ENCODE measurements around the gene HEMK1. TPM values are rescaled to one million over a fixed set of nuclear protein-coding genes. Genes with fewer than 3 reads are reported as not detected.

HEMK1 gene
- polyA plus RNA-seq, 2 of the 4 experiments (the other 2 are of a cell fraction), result 4.3 to 4.7 TPM

GRCh38 chr3:50534681-50535330 lies 34.5 kb upstream of the HEMK1 start:
- H3K4me2 ChIP-seq, result no peak overlapping the region
- POLR2A ChIA-PET, result no interaction called here
- FAIRE-seq, result no peak
- H3K9me3 ChIP-seq, result no peaks in the 10 kb centered on the region
- no peak for DNase-seq (ENCODE audit: low read depth in 1 of 2, low spot score in 1 of 2)
- WGBS (ENCODE audit: missing lambda C conversion rate), result 43% methylated on average over 9 of the region's 9 CpGs
- ATAC-seq, result no peak
- no peak overlapping the region for H3K27ac ChIP-seq
- H3K4me3 ChIP-seq, result no peak overlapping the region
- CTCF ChIA-PET, result interaction anchor here (0.9 to 2.7 kb wide), 4 partner anchors 14 to 98 kb away, joined by 4 to 11 read pairs (median 4); no protein-coding TSS in a partner anchor
- TF ChIP-seq RARB (CRISPR knock-in tag; IDR thresholded peaks at IDR 0.05) (no peak), HEYL (CRISPR knock-in tag; IDR thresholded peaks at IDR 0.05) (no peak), MAFK (IDR thresholded peaks at IDR 0.05; ENCODE audit: partially characterized antibody) (no peak), E2F6 (IDR thresholded peaks at IDR 0.05; ENCODE audit: borderline replicate concordance, low read depth) (no peak), EHF (CRISPR knock-in tag; IDR thresholded peaks at IDR 0.05) (no peak), NPAS2 (CRISPR knock-in tag; IDR thresholded peaks at IDR 0.05; ENCODE audit: borderline replicate concordance) (no peak), ZC3H11A (IDR thresholded peaks at IDR 0.05) (no peak), HDAC2 (IDR thresholded peaks at IDR 0.05) (no peak), FOSL2 (IDR thresholded peaks at IDR 0.05) (no peak), FOSL2 (CRISPR knock-in tag; IDR thresholded peaks at IDR 0.05) (no peak), SMC3 (IDR thresholded peaks at IDR 0.05) (no peak), JUN (IDR thresholded peaks at IDR 0.05) (no peak), GATA3 (IDR thresholded peaks at IDR 0.05; ENCODE audit: borderline replicate concordance) (no peak), HOXB5 (CRISPR knock-in tag; IDR thresholded peaks at IDR 0.05) (no peak), BHLHE40 (IDR thresholded peaks at IDR 0.05; ENCODE audit: low read depth, low read length) (no peak)
- TF ChIP-seq, protein P1, sequence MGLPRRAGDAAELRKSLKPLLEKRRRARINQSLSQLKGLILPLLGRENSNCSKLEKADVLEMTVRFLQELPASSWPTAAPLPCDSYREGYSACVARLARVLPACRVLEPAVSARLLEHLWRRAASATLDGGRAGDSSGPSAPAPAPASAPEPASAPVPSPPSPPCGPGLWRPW (IDR thresholded peaks at IDR 0.05), result no peak
- H3K4me1 ChIP-seq, result no peaks in the 10 kb centered on the region

DNA sequence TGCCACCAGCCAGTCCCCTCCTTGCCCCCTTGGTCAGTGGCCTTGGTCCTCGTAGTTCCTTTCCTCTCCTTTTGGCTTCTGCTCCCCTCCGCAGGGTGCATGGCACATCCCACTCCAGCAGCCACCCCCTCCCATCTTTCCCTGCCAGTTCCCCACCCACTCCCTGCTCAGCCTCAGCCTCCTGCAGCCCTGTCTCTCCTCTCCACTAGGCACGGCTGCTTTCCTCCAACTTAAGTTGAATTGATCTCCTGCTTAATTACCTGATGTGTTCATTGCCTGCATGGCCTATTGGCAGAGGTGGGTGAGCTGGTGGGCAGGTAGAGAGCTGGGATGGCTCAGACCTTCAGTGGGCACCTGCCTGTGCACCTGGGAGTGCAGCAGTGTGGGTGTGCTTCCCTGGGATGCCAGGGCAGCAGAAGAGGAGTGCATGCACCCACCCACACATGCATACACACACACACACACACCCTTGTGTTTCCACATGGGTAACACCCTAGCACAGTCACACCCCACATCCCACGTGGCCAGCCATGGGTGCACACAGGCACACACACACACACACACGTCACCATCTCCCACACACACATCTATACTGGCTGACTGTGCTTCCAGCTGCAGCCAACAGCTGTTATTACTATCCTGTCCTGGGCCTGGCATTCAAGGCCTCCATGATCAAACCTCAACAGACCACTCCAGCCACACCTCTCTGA lies 32.7 kb upstream of the HEMK1 start:
- no peak for ATAC-seq
- no peak for FAIRE-seq

GRCh38 chr3:50537421-50538129 lies 31.7 kb upstream of the HEMK1 start:
- ChIA-PET POLR2A (no interaction called here), CTCF (interaction anchor here (0.6 to 2.7 kb wide), 8 partner anchors 12 to 624 kb away, joined by 3 to 11 read pairs (median 4); no protein-coding TSS in a partner anchor)
- 7% methylated on average over 4 of the region's 4 CpGs for WGBS (ENCODE audit: missing lambda C conversion rate)
- Histone ChIP-seq H3K4me1 (no peaks in the 10 kb centered on the region), H3K9me3 (no peaks in the 10 kb centered on the region), H3K27ac (no peak overlapping the region), H3K4me3 (no peak overlapping the region), H3K4me2 (no peak overlapping the region)
- FAIRE-seq (no peak), DNase-seq (ENCODE audit: low read depth in 1 of 2, low spot score in 1 of 2) (no peak), ATAC-seq (no peak)
- TF ChIP-seq POLR2A (IDR thresholded peaks at IDR 0.05; ENCODE audit: low read length) (no peak), ATOH8 (CRISPR knock-in tag; IDR thresholded peaks at IDR 0.05; ENCODE audit: low read depth) (no peak), EHMT2 (IDR thresholded peaks at IDR 0.05; ENCODE audit: low read depth) (no peak), HEYL (CRISPR knock-in tag; IDR thresholded peaks at IDR 0.05) (no peak), MAZ (IDR thresholded peaks at IDR 0.05; ENCODE audit: borderline replicate concordance, low read depth, low read length) (no peak), ZFP36 (IDR thresholded peaks at IDR 0.05; ENCODE audit: borderline replicate concordance, partially characterized antibody) (no peak), KDM5A (IDR thresholded peaks at IDR 0.05) (no peak), NR3C1 (IDR thresholded peaks at IDR 0.05) (no peak)
- TF ChIP-seq, protein P2, sequence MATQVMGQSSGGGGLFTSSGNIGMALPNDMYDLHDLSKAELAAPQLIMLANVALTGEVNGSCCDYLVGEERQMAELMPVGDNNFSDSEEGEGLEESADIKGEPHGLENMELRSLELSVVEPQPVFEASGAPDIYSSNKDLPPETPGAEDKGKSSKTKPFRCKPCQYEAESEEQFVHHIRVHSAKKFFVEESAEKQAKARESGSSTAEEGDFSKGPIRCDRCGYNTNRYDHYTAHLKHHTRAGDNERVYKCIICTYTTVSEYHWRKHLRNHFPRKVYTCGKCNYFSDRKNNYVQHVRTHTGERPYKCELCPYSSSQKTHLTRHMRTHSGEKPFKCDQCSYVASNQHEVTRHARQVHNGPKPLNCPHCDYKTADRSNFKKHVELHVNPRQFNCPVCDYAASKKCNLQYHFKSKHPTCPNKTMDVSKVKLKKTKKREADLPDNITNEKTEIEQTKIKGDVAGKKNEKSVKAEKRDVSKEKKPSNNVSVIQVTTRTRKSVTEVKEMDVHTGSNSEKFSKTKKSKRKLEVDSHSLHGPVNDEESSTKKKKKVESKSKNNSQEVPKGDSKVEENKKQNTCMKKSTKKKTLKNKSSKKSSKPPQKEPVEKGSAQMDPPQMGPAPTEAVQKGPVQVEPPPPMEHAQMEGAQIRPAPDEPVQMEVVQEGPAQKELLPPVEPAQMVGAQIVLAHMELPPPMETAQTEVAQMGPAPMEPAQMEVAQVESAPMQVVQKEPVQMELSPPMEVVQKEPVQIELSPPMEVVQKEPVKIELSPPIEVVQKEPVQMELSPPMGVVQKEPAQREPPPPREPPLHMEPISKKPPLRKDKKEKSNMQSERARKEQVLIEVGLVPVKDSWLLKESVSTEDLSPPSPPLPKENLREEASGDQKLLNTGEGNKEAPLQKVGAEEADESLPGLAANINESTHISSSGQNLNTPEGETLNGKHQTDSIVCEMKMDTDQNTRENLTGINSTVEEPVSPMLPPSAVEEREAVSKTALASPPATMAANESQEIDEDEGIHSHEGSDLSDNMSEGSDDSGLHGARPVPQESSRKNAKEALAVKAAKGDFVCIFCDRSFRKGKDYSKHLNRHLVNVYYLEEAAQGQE (IDR thresholded peaks at IDR 0.05), result no peak

More for the DNA sequence above, 32.7 kb upstream of the HEMK1 start:
- no peak overlapping the region for H3K4me2 ChIP-seq
- H3K9me3 ChIP-seq, result no peaks in the 10 kb centered on the region
- no peak overlapping the region for H3K27ac ChIP-seq
- H3K4me3 ChIP-seq, result no peak overlapping the region
- no peak for DNase-seq (ENCODE audit: low read depth in 1 of 2, low spot score in 1 of 2)
- ChIA-PET CTCF (interaction anchor here (0.9 to 2.7 kb wide), 8 partner anchors 13 to 189 kb away, joined by 3 to 11 read pairs (median 4); no protein-coding TSS in a partner anchor), POLR2A (no interaction called here)
- H3K4me1 ChIP-seq, result no peaks in the 10 kb centered on the region
- TF ChIP-seq, protein P3, sequence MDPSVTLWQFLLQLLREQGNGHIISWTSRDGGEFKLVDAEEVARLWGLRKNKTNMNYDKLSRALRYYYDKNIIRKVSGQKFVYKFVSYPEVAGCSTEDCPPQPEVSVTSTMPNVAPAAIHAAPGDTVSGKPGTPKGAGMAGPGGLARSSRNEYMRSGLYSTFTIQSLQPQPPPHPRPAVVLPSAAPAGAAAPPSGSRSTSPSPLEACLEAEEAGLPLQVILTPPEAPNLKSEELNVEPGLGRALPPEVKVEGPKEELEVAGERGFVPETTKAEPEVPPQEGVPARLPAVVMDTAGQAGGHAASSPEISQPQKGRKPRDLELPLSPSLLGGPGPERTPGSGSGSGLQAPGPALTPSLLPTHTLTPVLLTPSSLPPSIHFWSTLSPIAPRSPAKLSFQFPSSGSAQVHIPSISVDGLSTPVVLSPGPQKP (IDR thresholded peaks at IDR 0.05; ENCODE audit: low read depth, low read length), result no peak
- TF ChIP-seq HEYL (CRISPR knock-in tag; IDR thresholded peaks at IDR 0.05) (no peak), EHF (CRISPR knock-in tag; IDR thresholded peaks at IDR 0.05) (no peak), HDAC2 (IDR thresholded peaks at IDR 0.05) (no peak), TFCP2L1 (CRISPR knock-in tag; IDR thresholded peaks at IDR 0.05) (no peak)
- 23% methylated on average over 3 of the region's 5 CpGs for WGBS (ENCODE audit: missing lambda C conversion rate)
